Measurements from ENCODE around the gene GOSR1.
"Not testable (repeated sequence)": the region's sequence is repeated elsewhere in the genome, so short reads cannot be mapped to it uniquely, and the experiment has no call there.

Gene GOSR1

DNA sequence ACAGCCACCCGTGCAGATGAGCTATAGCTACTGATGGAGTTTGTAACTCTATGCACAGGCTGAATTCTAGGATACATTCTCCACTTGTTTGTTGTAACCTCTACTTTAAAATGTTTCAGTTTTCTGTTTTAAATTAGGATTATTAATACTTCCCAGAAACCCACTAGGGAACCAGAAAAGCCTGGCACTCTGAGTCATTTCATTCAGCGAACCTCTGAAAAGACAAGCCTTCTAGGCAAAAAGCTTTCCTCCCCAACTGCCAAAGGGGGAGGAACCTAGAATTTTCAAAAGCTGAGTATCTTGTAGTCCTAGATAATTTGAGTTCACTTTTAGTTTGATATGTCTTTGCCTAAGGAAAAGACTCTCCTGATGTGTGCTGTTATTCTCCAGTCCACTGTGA, 43.2 kb downstream of the GOSR1 start:
- no peaks in the 10 kb centered on the region for H3K9me3 Mint-ChIP-seq
- H3K4me3 Mint-ChIP-seq, result no peak overlapping the region
- H3K4me1 Mint-ChIP-seq, result no peaks in the 10 kb centered on the region
- no peak for DNase-seq
- peaks cover 46% of the 10 kb centered on the region for H3K36me3 Mint-ChIP-seq
- H3K27ac Mint-ChIP-seq, result no peak overlapping the region
- CTCF ChIA-PET, result no interaction called here
- no peaks in the 10 kb centered on the region for H3K27me3 Mint-ChIP-seq

DNA sequence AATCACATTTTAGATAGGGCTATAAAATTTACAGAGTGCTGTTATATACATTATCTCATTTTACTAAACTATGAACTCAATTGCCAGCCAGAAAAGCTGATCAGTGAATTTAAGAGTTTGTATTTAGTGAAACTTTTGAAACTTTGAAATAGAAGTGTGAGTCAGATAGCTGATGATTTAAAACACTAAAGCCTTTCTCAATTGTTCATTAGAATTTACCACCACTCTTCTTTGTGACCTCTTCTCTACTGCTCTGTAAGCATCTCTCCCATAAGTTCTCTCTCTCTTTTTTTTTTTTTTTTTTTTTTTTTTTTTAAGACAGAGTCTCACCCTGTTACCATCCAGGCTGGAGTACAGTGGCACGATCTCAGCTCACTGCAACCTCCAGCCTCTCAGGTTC, 43.7 kb downstream of the GOSR1 start:
- no peak for DNase-seq
- CTCF ChIA-PET, result no interaction called here
- no peak overlapping the region for H3K27ac Mint-ChIP-seq
- no peaks in the 10 kb centered on the region for H3K27me3 Mint-ChIP-seq
- no peaks in the 10 kb centered on the region for H3K9me3 Mint-ChIP-seq
- H3K36me3 Mint-ChIP-seq, result peaks cover 44% of the 10 kb centered on the region
- H3K4me1 Mint-ChIP-seq, result no peaks in the 10 kb centered on the region
- H3K4me3 Mint-ChIP-seq, result no peak overlapping the region

DNA sequence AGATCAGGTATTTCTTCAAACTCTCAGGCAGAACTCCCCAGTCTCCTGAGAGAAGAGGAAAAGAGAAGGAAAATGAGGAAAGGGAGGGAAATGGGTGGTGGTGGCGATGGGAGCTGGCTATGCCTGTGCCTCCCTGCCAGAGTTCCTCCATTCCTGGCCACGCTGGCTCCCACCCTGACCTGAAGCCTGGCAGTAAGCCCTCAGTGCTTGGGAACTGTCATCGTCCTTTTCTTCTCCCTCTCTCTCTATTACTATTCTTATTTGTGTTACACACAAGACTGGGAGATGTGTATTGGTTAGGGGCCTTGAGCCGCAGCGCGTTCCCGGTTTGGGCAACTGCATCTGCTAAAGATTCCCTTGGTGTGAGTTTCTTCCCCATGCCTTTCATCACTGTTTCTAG, 44.6 kb downstream of the GOSR1 start:
- H3K27me3 Mint-ChIP-seq, result no peaks in the 10 kb centered on the region
- no peaks in the 10 kb centered on the region for H3K4me1 Mint-ChIP-seq
- CTCF ChIA-PET, result no interaction called here
- H3K36me3 Mint-ChIP-seq, result peaks cover 44% of the 10 kb centered on the region
- H3K4me3 Mint-ChIP-seq, result no peak overlapping the region
- H3K27ac Mint-ChIP-seq, result no peak overlapping the region
- DNase-seq, result no peak
- no peaks in the 10 kb centered on the region for H3K9me3 Mint-ChIP-seq

DNA sequence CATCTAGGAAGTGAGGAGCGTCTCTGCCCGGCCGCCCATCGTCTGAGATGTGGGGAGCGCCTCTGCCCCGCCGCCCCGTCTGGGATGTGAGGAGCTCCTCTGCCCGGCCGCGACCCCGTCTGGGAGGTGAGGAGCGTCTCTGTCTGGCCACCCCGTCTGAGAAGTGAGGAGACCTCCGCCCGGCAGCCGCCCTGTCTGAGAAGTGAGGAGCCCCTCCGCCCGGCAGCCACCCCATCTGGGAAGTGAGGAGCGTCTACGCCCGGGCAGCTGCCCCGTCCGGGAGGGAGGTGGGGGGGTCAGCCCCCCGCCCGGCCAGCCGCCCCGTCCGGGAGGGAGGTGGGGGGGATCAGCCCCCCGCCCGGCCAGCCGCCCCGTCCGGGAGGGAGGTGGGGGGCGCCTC, 46.0 kb downstream of the GOSR1 start:
- CTCF ChIA-PET, H3K9me3 Mint-ChIP-seq, H3K27me3 Mint-ChIP-seq, H3K4me3 Mint-ChIP-seq, H3K4me1 Mint-ChIP-seq, DNase-seq, H3K27ac Mint-ChIP-seq: not testable (repeated sequence)
- peaks cover 34% of the 10 kb centered on the region for H3K36me3 Mint-ChIP-seq

DNA sequence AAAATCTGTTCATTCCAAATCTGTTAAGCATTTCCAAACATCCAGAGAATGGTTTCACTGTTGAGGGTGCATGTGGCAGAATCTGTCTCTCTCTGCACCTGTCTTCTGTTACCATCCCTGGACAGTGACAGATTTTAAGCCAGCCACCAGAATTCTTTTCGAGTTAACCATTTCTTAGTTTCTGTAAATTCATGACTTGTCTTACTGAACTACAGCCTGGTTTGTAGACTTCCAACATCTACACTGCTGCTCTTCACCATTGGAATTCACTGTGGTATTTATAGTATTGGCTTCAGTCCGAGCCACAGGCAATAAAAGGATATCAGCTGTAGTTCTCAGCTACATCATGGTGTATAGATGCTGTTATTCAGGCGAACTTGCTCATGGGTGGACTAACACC, 47.6 kb downstream of the GOSR1 start:
- Mint-ChIP-seq H3K27ac (no peak overlapping the region), H3K4me1 (no peaks in the 10 kb centered on the region), H3K4me3 (no peak overlapping the region), H3K9me3 (no peaks in the 10 kb centered on the region), H3K36me3 (peaks cover 34% of the 10 kb centered on the region), H3K27me3 (no peaks in the 10 kb centered on the region)
- CTCF ChIA-PET, result no interaction called here
- DNase-seq, result no peak

DNA sequence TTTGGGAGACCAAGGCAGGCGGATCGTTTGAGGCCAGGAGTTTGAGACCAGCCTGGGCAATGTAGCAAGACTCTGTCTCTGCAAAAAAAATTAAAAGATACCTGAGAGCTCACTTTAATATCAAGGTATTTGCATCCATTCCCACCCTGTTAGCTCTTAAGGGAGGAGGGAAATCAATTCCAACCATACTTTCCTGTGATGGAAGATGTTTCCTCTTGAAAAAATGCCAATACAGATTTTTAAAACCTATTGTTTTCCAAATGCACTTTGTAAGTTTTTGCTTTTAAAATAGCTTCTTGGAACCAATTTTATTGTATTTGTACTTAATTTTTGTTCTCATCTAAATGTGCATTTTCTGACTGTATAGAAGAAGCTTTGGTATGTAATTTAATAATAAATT, 49.2 kb downstream of the GOSR1 start:
- CTCF ChIA-PET, result no interaction called here
- no peak for DNase-seq
- Mint-ChIP-seq H3K27ac (no peak overlapping the region), H3K4me1 (no peaks in the 10 kb centered on the region), H3K4me3 (no peak overlapping the region), H3K36me3 (peaks cover 26% of the 10 kb centered on the region), H3K9me3 (no peaks in the 10 kb centered on the region), H3K27me3 (no peaks in the 10 kb centered on the region)

DNA sequence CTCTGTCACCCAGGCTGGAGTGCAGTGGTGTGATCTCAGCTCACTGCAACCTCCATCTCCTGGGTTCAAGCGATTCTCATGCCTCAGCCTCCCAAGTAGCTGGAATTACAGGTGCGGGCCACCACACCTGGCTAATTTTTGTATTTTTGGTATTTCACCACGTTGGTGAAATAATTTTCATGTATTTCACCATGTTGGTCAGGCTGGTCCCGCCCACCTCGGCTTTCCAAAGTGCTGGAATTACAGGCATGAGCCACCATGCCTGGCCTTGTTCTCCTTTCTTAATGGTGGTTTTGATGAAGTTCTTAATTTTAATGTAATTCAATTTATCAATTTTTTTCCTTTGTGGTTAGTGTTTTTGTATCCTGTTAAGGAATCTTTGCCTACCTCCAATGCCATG, 51.5 kb downstream of the GOSR1 start:
- CTCF ChIA-PET, H3K27ac Mint-ChIP-seq, H3K4me3 Mint-ChIP-seq: not testable (repeated sequence)

DNA sequence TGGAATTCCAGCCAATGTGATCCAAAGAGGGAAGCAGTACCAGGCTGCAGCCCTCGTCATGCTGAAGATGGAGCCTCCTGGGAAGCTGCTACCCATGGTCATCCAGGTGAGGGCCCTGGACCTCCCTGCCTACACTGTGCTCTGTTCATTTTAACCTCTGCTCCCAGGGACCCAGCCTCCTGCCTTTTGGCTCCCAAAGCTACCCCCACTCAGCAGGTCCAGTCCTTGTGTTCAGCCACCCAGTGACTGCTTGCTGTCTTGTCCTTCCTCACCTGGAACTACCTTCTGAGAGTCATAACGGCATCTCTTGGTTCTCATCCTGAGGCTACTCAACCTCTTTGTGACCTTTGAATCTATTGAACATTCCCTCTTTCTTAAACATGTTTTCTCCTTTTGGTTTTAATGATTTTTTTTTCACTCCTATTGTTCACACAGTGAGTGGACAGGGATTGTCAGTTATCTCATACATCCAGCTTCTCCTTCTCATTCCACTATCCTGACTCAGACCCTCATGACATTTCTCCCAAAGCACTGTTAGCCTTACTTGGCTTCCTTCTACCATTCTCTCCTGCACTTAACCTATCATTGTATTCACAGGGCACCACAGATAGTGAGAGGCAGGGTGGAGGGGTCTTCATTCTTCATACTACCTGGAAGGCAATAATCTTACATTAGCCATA, 53.3 kb downstream of the GOSR1 start:
- DNase-seq, result no peak

More for the DNA sequence above, 51.5 kb downstream of the GOSR1 start:
- not testable (repeated sequence) for H3K4me1 Mint-ChIP-seq, H3K27me3 Mint-ChIP-seq, DNase-seq, H3K36me3 Mint-ChIP-seq, H3K9me3 Mint-ChIP-seq

DNA sequence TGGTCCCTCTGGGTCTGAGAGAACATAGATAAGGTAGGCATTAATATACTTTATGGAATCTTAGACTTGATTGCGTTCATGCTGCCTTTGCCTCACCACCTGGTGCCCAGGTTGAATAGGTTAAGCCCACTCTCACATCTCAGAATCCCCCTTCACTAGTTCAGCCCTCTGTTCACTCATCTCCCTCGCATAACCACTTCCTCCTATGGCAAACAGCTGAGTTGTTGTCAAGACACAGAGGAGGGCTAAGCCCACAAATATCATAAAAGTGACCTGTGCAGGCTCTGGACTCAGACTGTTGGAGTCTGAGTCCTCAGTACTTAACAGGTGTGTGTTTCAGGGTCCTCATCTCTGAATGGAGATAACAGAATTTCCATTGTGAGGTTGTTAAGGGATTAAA, 55.7 kb downstream of the GOSR1 start:
- H3K9me3 Mint-ChIP-seq, result no peaks in the 10 kb centered on the region
- CTCF ChIA-PET, result no interaction called here
- no peak overlapping the region for H3K4me3 Mint-ChIP-seq
- DNase-seq, result no peak
- no peak overlapping the region for H3K27ac Mint-ChIP-seq
- no peaks in the 10 kb centered on the region for H3K4me1 Mint-ChIP-seq
- H3K27me3 Mint-ChIP-seq, result no peaks in the 10 kb centered on the region
- H3K36me3 Mint-ChIP-seq, result no peaks in the 10 kb centered on the region

More for the DNA sequence above, 53.3 kb downstream of the GOSR1 start:
- H3K27ac Mint-ChIP-seq, result no peak overlapping the region
- H3K27me3 Mint-ChIP-seq, result no peaks in the 10 kb centered on the region
- CTCF ChIA-PET, result interaction anchor here (1.1 kb wide), 1 partner anchor 12 kb away, joined by 4 read pairs; no protein-coding TSS in a partner anchor
- H3K4me1 Mint-ChIP-seq, result no peaks in the 10 kb centered on the region
- no peaks in the 10 kb centered on the region for H3K9me3 Mint-ChIP-seq
- no peak overlapping the region for H3K4me3 Mint-ChIP-seq
- H3K36me3 Mint-ChIP-seq, result no peaks in the 10 kb centered on the region

DNA sequence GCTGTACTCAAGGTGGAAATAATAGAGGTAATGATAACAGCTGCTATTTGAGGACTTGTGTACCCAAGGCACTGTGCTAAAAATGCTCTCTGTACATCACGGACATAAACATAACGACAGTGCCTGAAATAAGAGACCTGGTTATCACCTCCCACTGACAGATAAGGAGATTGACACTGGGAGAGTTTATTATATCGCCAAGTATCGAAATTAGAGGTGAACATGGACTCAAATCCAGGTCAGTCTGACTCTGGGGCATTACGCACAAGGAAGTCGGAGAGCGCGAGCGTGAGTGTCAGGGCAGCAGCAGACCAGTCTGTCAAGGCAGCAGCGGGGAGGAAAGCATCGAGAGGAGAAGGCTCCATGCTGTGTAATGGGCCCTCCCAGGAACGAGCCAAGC, 57.1 kb downstream of the GOSR1 start:
- CTCF ChIA-PET, result no interaction called here
- Mint-ChIP-seq H3K36me3 (no peaks in the 10 kb centered on the region), H3K27me3 (no peaks in the 10 kb centered on the region), H3K4me1 (no peaks in the 10 kb centered on the region), H3K27ac (no peak overlapping the region), H3K9me3 (no peaks in the 10 kb centered on the region), H3K4me3 (no peak overlapping the region)
- DNase-seq, result no peak

DNA sequence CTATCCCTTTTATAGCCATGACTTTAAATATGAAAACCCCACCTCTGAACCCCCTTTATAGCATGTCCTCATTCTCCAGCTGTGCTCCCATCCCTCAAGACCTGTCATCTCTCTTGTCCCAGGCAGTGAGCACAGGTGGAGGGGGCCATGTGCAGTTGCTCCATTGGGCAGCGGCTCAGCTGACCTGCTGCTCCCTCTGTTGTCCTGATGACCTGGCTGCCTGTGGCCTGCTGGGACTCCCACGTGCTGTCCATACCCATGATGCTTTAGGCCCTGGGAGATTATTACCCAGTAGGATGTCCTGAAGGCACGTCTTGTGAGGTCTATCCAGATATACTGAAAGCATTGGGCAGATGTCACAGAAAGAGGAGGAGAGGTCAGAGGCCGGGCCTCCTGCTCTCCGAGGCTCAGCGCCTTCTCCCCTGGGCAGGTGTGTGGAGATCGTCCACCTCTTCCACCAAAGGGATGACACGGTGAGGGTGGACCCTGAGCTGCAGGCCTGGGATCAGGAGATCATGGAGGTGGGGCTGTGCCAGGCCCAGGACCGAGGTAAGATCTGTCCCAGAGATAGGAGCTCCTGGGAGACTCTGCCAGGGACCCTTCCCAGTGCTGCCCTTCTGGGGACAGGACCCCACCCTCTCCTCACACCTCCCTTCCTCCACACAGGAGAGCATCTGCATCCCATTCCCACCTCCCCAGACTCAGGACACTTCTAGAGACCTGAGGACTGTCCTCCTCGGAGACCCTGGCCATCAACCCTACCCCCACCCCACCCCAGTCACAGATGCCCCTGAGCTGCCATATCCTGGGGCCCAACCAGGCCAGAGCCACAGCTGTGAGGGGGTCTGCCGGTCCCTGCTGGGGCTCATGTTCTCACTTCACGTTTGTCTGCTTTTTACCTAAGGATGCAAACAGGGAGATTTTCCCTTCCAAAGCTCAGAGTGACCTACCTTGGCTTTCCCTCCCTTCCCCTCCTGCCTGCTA, 58.0 kb downstream of the GOSR1 start:
- no peaks in the 10 kb centered on the region for H3K36me3 Mint-ChIP-seq
- DNase-seq, result no peak
- H3K4me1 Mint-ChIP-seq, result no peaks in the 10 kb centered on the region
- H3K9me3 Mint-ChIP-seq, result no peaks in the 10 kb centered on the region
- H3K27me3 Mint-ChIP-seq, result no peaks in the 10 kb centered on the region
- no peak overlapping the region for H3K4me3 Mint-ChIP-seq
- CTCF ChIA-PET, result no interaction called here
- no peak overlapping the region for H3K27ac Mint-ChIP-seq

DNA sequence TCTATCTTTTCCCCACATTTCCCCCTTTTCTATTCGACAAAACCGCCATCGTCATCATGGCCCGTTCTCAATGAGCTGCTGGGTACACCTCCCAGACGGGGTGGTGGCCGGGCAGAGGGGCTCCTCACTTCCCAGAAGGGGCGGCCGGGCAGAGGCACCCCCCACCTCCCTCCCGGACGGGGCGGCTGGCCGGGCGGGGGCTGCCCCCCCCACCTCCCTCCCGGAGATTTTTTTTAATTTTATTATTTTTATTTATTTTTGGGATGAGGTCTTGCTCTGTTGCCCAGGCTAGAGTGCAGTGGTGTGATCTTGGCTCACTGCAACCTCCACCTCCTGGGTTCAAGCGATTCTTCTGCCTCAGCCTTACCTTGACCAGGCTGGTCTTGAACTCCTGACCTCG, 59.6 kb downstream of the GOSR1 start:
- CTCF ChIA-PET, result not testable (repeated sequence)

DNA sequence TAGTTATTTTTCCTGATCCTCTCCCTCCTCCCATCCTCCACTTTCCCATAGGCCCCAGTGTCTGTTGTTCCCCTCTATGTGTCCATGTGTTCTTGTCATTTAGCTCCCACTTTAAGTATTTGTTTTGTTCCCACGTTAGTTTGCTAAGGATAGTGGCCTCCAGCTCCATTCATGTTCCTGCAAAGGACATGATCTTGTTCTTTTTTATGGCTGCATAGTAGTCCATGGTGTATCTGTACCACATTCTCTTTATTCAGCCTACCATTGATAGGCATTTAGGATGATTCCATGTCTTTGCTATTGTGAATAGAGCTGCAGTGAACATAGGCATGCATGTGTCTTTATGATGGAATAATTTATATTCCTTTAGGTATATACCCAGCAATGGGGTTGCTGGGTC, 60.5 kb downstream of the GOSR1 start:
- DNase-seq, H3K4me1 Mint-ChIP-seq, H3K27ac Mint-ChIP-seq, H3K9me3 Mint-ChIP-seq, H3K36me3 Mint-ChIP-seq, CTCF ChIA-PET, H3K27me3 Mint-ChIP-seq, H3K4me3 Mint-ChIP-seq: not testable (repeated sequence)

More for the DNA sequence above, 59.6 kb downstream of the GOSR1 start:
- not testable (repeated sequence) for H3K36me3 Mint-ChIP-seq, H3K4me3 Mint-ChIP-seq, H3K27me3 Mint-ChIP-seq, H3K4me1 Mint-ChIP-seq, H3K27ac Mint-ChIP-seq, DNase-seq, H3K9me3 Mint-ChIP-seq

DNA sequence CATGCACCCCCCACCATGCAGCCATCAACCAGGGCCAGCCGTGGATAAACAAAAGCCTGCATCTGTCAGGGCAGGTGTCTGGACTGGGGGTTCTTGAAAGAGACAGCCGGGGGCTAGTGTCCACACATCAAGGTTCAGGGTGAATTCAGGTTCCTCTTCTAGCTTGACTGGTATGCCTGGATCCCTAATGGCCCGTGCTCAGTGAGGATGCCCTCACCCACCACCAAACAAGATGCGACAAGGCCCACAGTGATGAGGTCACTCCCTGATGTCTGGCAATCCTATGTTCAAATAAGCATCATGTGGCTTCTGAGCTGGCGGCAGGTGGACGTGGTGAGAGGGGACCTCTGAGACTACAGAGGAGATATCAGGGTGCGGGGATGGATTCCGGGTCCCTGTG, 64.6 kb downstream of the GOSR1 start:
- Mint-ChIP-seq H3K27me3 (peaks cover 4% of the 10 kb centered on the region), H3K36me3 (no peaks in the 10 kb centered on the region), H3K9me3 (no peaks in the 10 kb centered on the region), H3K27ac (no peak overlapping the region), H3K4me1 (no peaks in the 10 kb centered on the region), H3K4me3 (no peak overlapping the region)
- CTCF ChIA-PET, result interaction anchor here (0.9 kb wide), 1 partner anchor 11 kb away, joined by 4 read pairs; no protein-coding TSS in a partner anchor
- DNase-seq, result no peak

DNA sequence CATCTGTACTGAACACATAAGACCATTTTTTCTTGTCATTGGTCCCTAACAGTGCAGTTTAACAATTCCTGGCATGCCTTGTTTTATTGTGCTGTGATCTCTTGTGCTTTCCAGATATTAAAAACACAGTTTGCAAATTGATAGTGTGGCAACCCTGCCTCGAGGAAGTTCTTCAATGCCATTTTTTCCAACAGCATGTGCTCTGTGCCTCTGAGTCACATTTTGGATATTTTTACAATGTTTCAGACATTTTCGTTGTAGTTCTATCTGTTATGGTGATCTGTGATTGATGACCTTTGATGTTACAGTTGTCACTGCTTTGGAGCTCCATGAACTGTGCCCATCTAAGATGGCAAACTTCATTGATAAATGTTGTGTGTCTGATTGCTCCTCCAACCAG, 66.2 kb downstream of the GOSR1 start:
- H3K4me3 Mint-ChIP-seq, result no peak overlapping the region
- H3K27me3 Mint-ChIP-seq, result peaks cover 4% of the 10 kb centered on the region
- H3K4me1 Mint-ChIP-seq, result no peaks in the 10 kb centered on the region
- no peak overlapping the region for H3K27ac Mint-ChIP-seq
- H3K9me3 Mint-ChIP-seq, result no peaks in the 10 kb centered on the region
- CTCF ChIA-PET, result no interaction called here
- DNase-seq, result no peak
- H3K36me3 Mint-ChIP-seq, result no peaks in the 10 kb centered on the region
